Endothelial cell of umbilical vein (primary cell): ENCODE measurements around the gene CELSR3. TPM values are rescaled to one million over a fixed set of nuclear protein-coding genes. Genes with fewer than 3 reads are reported as not detected.

Experiments used
- BruUV-seq: library from RNA; stranded (reverse); fragments of 400-500 nt; replicated peaks from 2 replicates; lab custom pipeline; 2021; lab: Mats Ljungman, UMichigan
- CTCF ChIA-PET: fragments of 300-600, 350-600 bp; sonication (Branson Sonifier 250); formaldehyde crosslinking; loops from one replicate; lab custom pipeline; 2021; ENCODE audit warnings: antibody characterized with exemption, inconsistent platforms; lab: Charles Lee
- POLR2A ChIA-PET: fragments of 300-600, 350-600 bp; sonication (Branson Sonifier 250); formaldehyde crosslinking; loops from one replicate; lab custom pipeline; 2021; ENCODE audit warnings: antibody characterized with exemption, inconsistent platforms; lab: Charles Lee
- DNase-seq: peaks from one replicate; pipeline ENCODE4 v3.0.0-alpha.2; 2011; ENCODE audit warnings: low read depth, low spot score
- FAIRE-seq: peaks from 2 replicates; lab custom pipeline; 2011; peaks lifted over from hg19 to GRCh38; lab: Jason Lieb, UNC
- H2AFZ ChIP-seq: 2 replicates; pipeline ENCODE4 v1.6.0; 2012; ENCODE audit warnings: low read depth, low read length, control low read depth, inconsistent platforms
- H3K27ac ChIP-seq: 2 replicates; pipeline ENCODE4 v1.5.1; 2011; ENCODE audit warnings: low read depth, mild to moderate bottlenecking, control low read depth, low read length, moderate library complexity; ENCODE audit not compliant: insufficient read depth
- H3K27me3 ChIP-seq, 2 experiments: 2 replicates each; pipeline versions ENCODE4 v1.6.0 to v1.6.1; 2011; ENCODE audit warnings: low read length in 2 of 2, mixed read lengths in 1 of 2; ENCODE audit not compliant: control insufficient read depth in 2 of 2, insufficient read depth in 2 of 2
- H3K36me3 ChIP-seq, 2 experiments: 2 replicates in 1 of 2; 3 replicates in 1 of 2; pipeline ENCODE4 v1.5.1; 2011; ENCODE audit warnings: low read length in 2 of 2, mild to moderate bottlenecking in 1 of 2, moderate library complexity in 1 of 2; ENCODE audit not compliant: control insufficient read depth in 2 of 2, insufficient read depth in 2 of 2; ENCODE audit errors: extremely low read depth in 1 of 2
- H3K4me1 ChIP-seq: 3 replicates; pipeline ENCODE4 v1.5.1; 2011; ENCODE audit warnings: mild to moderate bottlenecking, low read length; ENCODE audit not compliant: control insufficient read depth, insufficient read depth; ENCODE audit errors: extremely low read depth
- H3K4me2 ChIP-seq: 2 replicates; pipeline ENCODE4 v1.6.1; 2011; ENCODE audit warnings: low read length, control low read depth, mixed read lengths; ENCODE audit not compliant: insufficient read depth
- H3K4me3 ChIP-seq, 3 experiments: fragments of 200-600 bp in 1 of 3; sonication (generic), shearing (Covaris generic) in 1 of 3; replicated peaks in 1 of 3; 2 replicates each; pipeline ENCODE4 v1.5.1; 2011 to 2016; ENCODE audit warnings: control low read depth in 3 of 3, low read length in 3 of 3, mild to moderate bottlenecking in 2 of 3, inconsistent platforms in 1 of 3, low read depth in 1 of 3, moderate library complexity in 1 of 3; ENCODE audit not compliant: insufficient read depth in 1 of 3
- H3K79me2 ChIP-seq: 2 replicates; pipeline ENCODE4 v1.6.0; 2012; ENCODE audit warnings: low read length, inconsistent platforms; ENCODE audit not compliant: control insufficient read depth, insufficient read depth
- H3K9ac ChIP-seq: replicated peaks from 2 replicates; pipeline ENCODE3; 2011; ENCODE audit warnings: low read length, control low read depth; ENCODE audit not compliant: insufficient read depth; ENCODE audit errors: extremely low read depth
- H3K9me1 ChIP-seq: replicated peaks from 3 replicates; pipeline ENCODE4 v1.6.0; 2011; ENCODE audit warnings: mild to moderate bottlenecking, low read length; ENCODE audit not compliant: control insufficient read depth, insufficient read depth; ENCODE audit errors: extremely low read depth
- H3K9me3 ChIP-seq: replicated peaks from 2 replicates; pipeline ENCODE4 v1.5.1; 2012; ENCODE audit warnings: low read length, inconsistent platforms; ENCODE audit not compliant: control insufficient read depth, insufficient read depth
- H4K20me1 ChIP-seq: replicated peaks from 2 replicates; pipeline ENCODE3; 2011; ENCODE audit warnings: mild to moderate bottlenecking, low read length; ENCODE audit not compliant: control insufficient read depth, insufficient read depth; ENCODE audit errors: extremely low read depth
- EZH2 ChIP-seq: IDR thresholded peaks from 2 replicates; pipeline ENCODE4 v1.6.1; 2012; ENCODE audit warnings: borderline replicate concordance, low read depth, mild to moderate bottlenecking, moderate library complexity, low read length, inconsistent platforms; ENCODE audit not compliant: severe bottlenecking
- FOS ChIP-seq: IDR thresholded peaks from 2 replicates; pipeline ENCODE4 v1.6.1; 2011; ENCODE audit warnings: mild to moderate bottlenecking, low read length, moderate library complexity, borderline replicate concordance; ENCODE audit not compliant: insufficient read depth
- GATA2 ChIP-seq: IDR thresholded peaks from 2 replicates; pipeline ENCODE4 v1.7.0; 2011; ENCODE audit warnings: low read depth, mild to moderate bottlenecking, moderate library complexity, mixed read lengths, low read length; ENCODE audit not compliant: insufficient read length, insufficient read depth
- JUN ChIP-seq: IDR thresholded peaks from 2 replicates; pipeline ENCODE4 v1.6.1; 2011; ENCODE audit warnings: borderline replicate concordance, low read depth; ENCODE audit not compliant: insufficient read length, insufficient read depth
- MYC ChIP-seq: IDR thresholded peaks from one replicate; pipeline ENCODE4 v1.6.1; 2011; ENCODE audit warnings: mild to moderate bottlenecking, low read depth, low read length
- POLR2A ChIP-seq: IDR thresholded peaks from 2 replicates; pipeline ENCODE4 v1.6.1; 2012; ENCODE audit warnings: low read depth, mild to moderate bottlenecking, control low read depth, low read length
- POLR2AphosphoS5 ChIP-seq: IDR thresholded peaks from 2 replicates; pipeline ENCODE4 v1.6.1; 2012; ENCODE audit warnings: low read depth, mild to moderate bottlenecking, control low read depth, low read length, moderate library complexity; ENCODE audit not compliant: insufficient read depth
- dilution Hi-C: fragments of 300-500 bp; cut with MboI; formaldehyde crosslinking; loops from one replicate; pipeline ENCODE4 v1.15.0; 2019; ENCODE audit warnings: low sequenced_read_pairs; ENCODE audit not compliant: extremely low pct_ligation_motif_present
- intact Hi-C: fragments of 100-400 bp; cut with micrococcal nuclease; formaldehyde crosslinking; loops from one replicate; pipeline ENCODE4 v1.10.0; 2022
- polyA plus RNA-seq, 4 experiments: library from polyadenylated mRNA; depleted of rRNA in 3 of 4; stranded (reverse) in 3 of 4; unstranded in 1 of 4; fragments of >200 nt; gene quantifications; 2 replicates each; pipeline versions ENCODE4 v1.2.1 to v1.2.3, GENCODE V29; 2011 to 2012; ENCODE audit warnings: missing spikeins in 1 of 4
- total RNA-seq: library from RNA; stranded (reverse); gene quantifications from 2 replicates; pipeline ENCODE4 v1.2.3, GENCODE V29; 2021
- TF ChIP-seq, protein P1 (sequence below): IDR thresholded peaks from 2 replicates; pipeline ENCODE4 v1.6.1; 2011; ENCODE audit not compliant: insufficient read depth, insufficient read length
- TF ChIP-seq, protein P2 (sequence below), 2 donors: IDR thresholded peaks; 1 replicate in 1 of 2; 2 replicates in 1 of 2; pipeline ENCODE4 v1.5.1; 2011; ENCODE audit warnings: low read length in 2 of 2, mild to moderate bottlenecking in 2 of 2, moderate library complexity in 2 of 2, control low read depth in 1 of 2, inconsistent platforms in 1 of 2, low read depth in 1 of 2; ENCODE audit not compliant: insufficient read depth in 1 of 2; ENCODE audit errors: extremely low read depth in 1 of 2

CELSR3 gene
- total and polyA plus RNA-seq, 2 donors (not counting 3 experiments of a cell fraction or from before 2014, with no cell fraction given), result 0.25 to 0.71 TPM

DNA sequence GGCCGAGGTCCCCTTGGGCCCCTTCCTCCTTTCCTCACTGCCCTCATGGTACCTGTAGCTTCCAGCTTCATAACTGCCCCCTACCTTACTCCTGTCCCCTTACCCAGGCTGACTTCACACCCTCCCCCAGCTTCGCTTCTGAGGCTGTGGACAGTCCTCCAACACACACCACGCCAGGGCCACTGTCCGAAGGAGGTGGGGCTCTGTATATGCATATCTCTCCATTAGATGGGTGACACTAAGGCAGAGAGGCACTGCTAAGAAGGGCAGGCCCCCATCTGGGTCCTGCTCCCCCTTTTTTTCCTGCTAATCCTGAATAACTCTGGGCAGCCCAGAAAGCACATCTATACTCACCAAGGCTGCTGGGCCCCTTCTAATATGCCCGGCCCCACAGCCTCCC, 66.5 kb downstream of the CELSR3 start:
- Histone ChIP-seq H3K4me1 (peaks cover 6% of the 10 kb centered on the region), H3K27ac (no peak overlapping the region), H3K79me2 (no peaks in the 10 kb centered on the region), H3K27me3 (peaks cover 6 to 9% of the 10 kb centered on the region in 2 experiments), H3K4me3 (no peak overlapping the region), H4K20me1 (no peaks in the 10 kb centered on the region), H2AFZ (no peak overlapping the region), H3K36me3 (peaks cover 4 to 23% of the 10 kb centered on the region in 2 experiments), H3K9me3 (no peaks in the 10 kb centered on the region), H3K9me1 (no peaks in the 10 kb centered on the region), H3K9ac (no peak overlapping the region), H3K4me2 (no peak overlapping the region)
- DNase-seq, result no peak
- intact Hi-C loops (no loop called here), dilution Hi-C loops (no loop called here)
- ChIA-PET CTCF (no interaction called here), POLR2A (no interaction called here)
- no peak for FAIRE-seq
- no TSS peak for BruUV-seq
- no peak for TF ChIP-seq JUN
- no peak for TF ChIP-seq MYC
- TF ChIP-seq GATA2, result no peak
- TF ChIP-seq, protein P1, sequence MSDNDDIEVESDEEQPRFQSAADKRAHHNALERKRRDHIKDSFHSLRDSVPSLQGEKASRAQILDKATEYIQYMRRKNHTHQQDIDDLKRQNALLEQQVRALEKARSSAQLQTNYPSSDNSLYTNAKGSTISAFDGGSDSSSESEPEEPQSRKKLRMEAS, result no peak
- no peak for TF ChIP-seq POLR2A
- no peak for TF ChIP-seq FOS
- TF ChIP-seq, protein P2, sequence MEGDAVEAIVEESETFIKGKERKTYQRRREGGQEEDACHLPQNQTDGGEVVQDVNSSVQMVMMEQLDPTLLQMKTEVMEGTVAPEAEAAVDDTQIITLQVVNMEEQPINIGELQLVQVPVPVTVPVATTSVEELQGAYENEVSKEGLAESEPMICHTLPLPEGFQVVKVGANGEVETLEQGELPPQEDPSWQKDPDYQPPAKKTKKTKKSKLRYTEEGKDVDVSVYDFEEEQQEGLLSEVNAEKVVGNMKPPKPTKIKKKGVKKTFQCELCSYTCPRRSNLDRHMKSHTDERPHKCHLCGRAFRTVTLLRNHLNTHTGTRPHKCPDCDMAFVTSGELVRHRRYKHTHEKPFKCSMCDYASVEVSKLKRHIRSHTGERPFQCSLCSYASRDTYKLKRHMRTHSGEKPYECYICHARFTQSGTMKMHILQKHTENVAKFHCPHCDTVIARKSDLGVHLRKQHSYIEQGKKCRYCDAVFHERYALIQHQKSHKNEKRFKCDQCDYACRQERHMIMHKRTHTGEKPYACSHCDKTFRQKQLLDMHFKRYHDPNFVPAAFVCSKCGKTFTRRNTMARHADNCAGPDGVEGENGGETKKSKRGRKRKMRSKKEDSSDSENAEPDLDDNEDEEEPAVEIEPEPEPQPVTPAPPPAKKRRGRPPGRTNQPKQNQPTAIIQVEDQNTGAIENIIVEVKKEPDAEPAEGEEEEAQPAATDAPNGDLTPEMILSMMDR (IDR thresholded peaks at IDR 0.05; ENCODE audit: extremely low read depth in 1 of 2, insufficient read depth in 1 of 2, low read depth in 1 of 2, low read length in 2 of 2), result no peak
- no peak for TF ChIP-seq POLR2AphosphoS5
- TF ChIP-seq EZH2, result no peak
